Activated B cell treated with CpG ODN at 0.5 μM for 24 hours (primary cell): ENCODE data around the gene PI16. TPM values are rescaled to one million over a fixed set of nuclear protein-coding genes. Genes with fewer than 3 reads are reported as not detected.

Source experiments
- ATAC-seq: fragments of 200-7000 bp; cut with Tn5 transposase; one replicate; pipeline ENCODE4 v1.10.0; 2021; ENCODE audit warnings: low read depth, mild to moderate bottlenecking, moderate library complexity
- CTCF ChIA-PET: fragments of 350-600 bp; sonication (Branson Sonifier 250); formaldehyde crosslinking; loops from one replicate; lab custom pipeline; 2021; ENCODE audit warnings: antibody characterized with exemption; lab: Charles Lee
- POLR2A ChIA-PET: fragments of 350-600 bp; sonication (Branson Sonifier 250); formaldehyde crosslinking; loops from one replicate; lab custom pipeline; 2021; ENCODE audit warnings: antibody characterized with exemption; lab: Charles Lee
- DNase-seq: peaks from one replicate; pipeline ENCODE4 v3.0.0; 2022
- H3K27ac Mint-ChIP-seq: one replicate; pipeline ENCODE4 v1.8.0; 2020; ENCODE audit warnings: mixed read lengths
- H3K27me3 Mint-ChIP-seq: one replicate; pipeline ENCODE4 v1.8.0; 2021; ENCODE audit warnings: mixed read lengths
- H3K36me3 Mint-ChIP-seq: one replicate; pipeline ENCODE4 v1.8.0; 2021; ENCODE audit warnings: low read depth, mixed read lengths
- H3K4me1 Mint-ChIP-seq: one replicate; pipeline ENCODE4 v1.8.0; 2021; ENCODE audit warnings: mixed read lengths
- H3K4me3 Mint-ChIP-seq: one replicate; pipeline ENCODE4 v1.8.0; 2020; ENCODE audit warnings: mild to moderate bottlenecking, mixed read lengths
- H3K9me3 Mint-ChIP-seq: one replicate; pipeline ENCODE4 v1.8.0; 2020; ENCODE audit warnings: mixed read lengths
- CTCF ChIP-seq: fragments of 200-600 bp; IDR thresholded peaks from one replicate; pipeline ENCODE4 v1.8.0; 2022; ENCODE audit warnings: antibody characterized with exemption, mild to moderate bottlenecking
- intact Hi-C: fragments of 100-400 bp; cut with micrococcal nuclease; formaldehyde crosslinking; loops from one replicate; pipeline ENCODE4 v1.15.1; 2024
- total RNA-seq: library from RNA; stranded (reverse); gene quantifications from 2 replicates; pipeline ENCODE4 v1.2.3, GENCODE V29; 2022

The PI16 gene
- total RNA-seq, 1 donor from 2014 or later, result 0.78 TPM

GRCh38 chr6:36914227-36914794, 40.2 kb upstream of the PI16 start:
- H3K36me3 Mint-ChIP-seq, result peaks cover 64% of the 10 kb centered on the region
- H3K4me3 Mint-ChIP-seq, result no peak overlapping the region
- POLR2A ChIA-PET, result no interaction called here
- H3K27ac Mint-ChIP-seq, result no peak overlapping the region
- intact Hi-C loops, result no loop called here
- no peaks in the 10 kb centered on the region for H3K27me3 Mint-ChIP-seq
- CTCF ChIA-PET, result interaction anchor here (2.0 kb wide), 1 partner anchor 104 kb away, joined by 8 read pairs; no protein-coding TSS in a partner anchor
- ATAC-seq (no peak), DNase-seq (no peak)
- no peaks in the 10 kb centered on the region for H3K9me3 Mint-ChIP-seq
- no peak for TF ChIP-seq CTCF
- peaks cover 14% of the 10 kb centered on the region for H3K4me1 Mint-ChIP-seq

- ATAC-seq (no peak), DNase-seq (no peak)
- Mint-ChIP-seq H3K4me3 (no peak overlapping the region), H3K9me3 (no peaks in the 10 kb centered on the region), H3K27ac (no peak overlapping the region), H3K36me3 (peaks cover 71% of the 10 kb centered on the region), H3K27me3 (no peaks in the 10 kb centered on the region), H3K4me1 (peaks cover 14% of the 10 kb centered on the region)
- intact Hi-C loops, result no loop called here
- ChIA-PET POLR2A (interaction anchor here (0.7 kb wide), 1 partner anchor 268 kb away, joined by 3 read pairs; no protein-coding TSS in a partner anchor), CTCF (no interaction called here)
- TF ChIP-seq CTCF, result no peak
These were observed 38.9 kb upstream of the PI16 start for GRCh38 chr6:36915599-36915998.

GRCh38 chr6:36916126-36916525, 38.4 kb upstream of the PI16 start:
- H3K27ac Mint-ChIP-seq, result no peak overlapping the region
- ChIA-PET POLR2A (no interaction called here), CTCF (no interaction called here)
- no peak for TF ChIP-seq CTCF
- H3K4me3 Mint-ChIP-seq, result no peak overlapping the region
- ATAC-seq (no peak), DNase-seq (no peak)
- intact Hi-C loops, result no loop called here
- H3K4me1 Mint-ChIP-seq, result peaks cover 14% of the 10 kb centered on the region
- no peaks in the 10 kb centered on the region for H3K9me3 Mint-ChIP-seq
- H3K36me3 Mint-ChIP-seq, result peaks cover 76% of the 10 kb centered on the region
- no peaks in the 10 kb centered on the region for H3K27me3 Mint-ChIP-seq

- H3K27me3 Mint-ChIP-seq, result no peaks in the 10 kb centered on the region
- ChIA-PET CTCF (no interaction called here), POLR2A (no interaction called here)
- H3K36me3 Mint-ChIP-seq, result peaks cover 71% of the 10 kb centered on the region
- no peak overlapping the region for H3K4me3 Mint-ChIP-seq
- H3K4me1 Mint-ChIP-seq, result peaks cover 2% of the 10 kb centered on the region
- TF ChIP-seq CTCF, result no peak
- no peak for DNase-seq
- H3K27ac Mint-ChIP-seq, result no peak overlapping the region
- intact Hi-C loops, result no loop called here
- no peak for ATAC-seq
- no peaks in the 10 kb centered on the region for H3K9me3 Mint-ChIP-seq
These were observed 36.9 kb upstream of the PI16 start for GRCh38 chr6:36917541-36918193.

GRCh38 chr6:36920049-36920448, 34.5 kb upstream of the PI16 start:
- H3K36me3 Mint-ChIP-seq, result peaks cover 84% of the 10 kb centered on the region
- H3K27me3 Mint-ChIP-seq, result no peaks in the 10 kb centered on the region
- POLR2A ChIA-PET, result no interaction called here
- TF ChIP-seq CTCF, result no peak
- ATAC-seq (no peak), DNase-seq (no peak)
- no peaks in the 10 kb centered on the region for H3K4me1 Mint-ChIP-seq
- no peak overlapping the region for H3K4me3 Mint-ChIP-seq
- intact Hi-C loops, result no loop called here
- H3K27ac Mint-ChIP-seq, result no peak overlapping the region
- CTCF ChIA-PET, result interaction anchor here (1.2 kb wide), 1 partner anchor 98 kb away, joined by 4 read pairs; no protein-coding TSS in a partner anchor
- no peaks in the 10 kb centered on the region for H3K9me3 Mint-ChIP-seq
